ENCODE measurements around the gene COL6A1.

The COL6A1 gene

DNA sequence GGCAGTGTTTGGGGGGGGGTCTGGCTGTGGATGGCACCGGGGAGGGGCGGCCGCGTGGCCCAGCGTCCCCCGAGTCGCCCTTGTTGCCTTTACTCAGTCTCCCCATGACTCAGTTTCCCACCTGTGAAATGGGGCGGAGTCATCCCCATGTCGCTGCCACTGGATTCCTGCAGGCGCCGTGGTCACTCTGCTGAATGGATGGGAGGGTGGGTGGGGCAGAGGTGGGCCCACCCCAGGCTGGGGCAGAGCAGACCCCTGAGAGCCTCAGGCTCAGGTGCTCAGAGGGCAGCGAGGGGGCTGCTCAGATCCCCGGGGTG is 2.0 kb downstream of the COL6A1 start:
- DNase-seq (ENCODE audit: low read depth) = no peak

DNA sequence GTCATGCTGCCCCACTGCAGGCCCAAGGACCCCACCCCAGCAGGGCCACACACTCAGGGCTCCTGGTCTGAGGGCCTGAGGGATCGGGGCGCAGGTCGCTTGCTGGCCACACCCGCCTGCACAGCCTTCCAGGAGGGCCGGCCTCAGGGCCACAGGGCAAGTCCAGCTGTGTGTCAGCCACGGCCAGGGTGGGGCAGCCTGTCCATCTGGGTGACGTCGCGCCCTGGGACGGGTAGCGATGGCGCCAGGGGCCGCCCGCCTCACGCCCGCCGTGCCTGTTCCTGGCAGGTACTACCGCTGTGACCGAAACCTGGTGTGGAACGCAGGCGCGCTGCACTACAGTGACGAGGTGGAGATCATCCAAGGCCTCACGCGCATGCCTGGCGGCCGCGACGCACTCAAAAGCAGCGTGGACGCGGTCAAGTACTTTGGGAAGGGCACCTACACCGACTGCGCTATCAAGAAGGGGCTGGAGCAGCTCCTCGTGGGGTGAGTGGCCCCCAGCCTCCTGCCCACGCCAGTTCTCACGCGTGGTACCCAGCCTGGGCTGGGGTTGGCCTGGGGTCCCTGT is 2.5 kb downstream of the COL6A1 start:
- DNase-seq (ENCODE audit: low read depth) = no peak

DNA sequence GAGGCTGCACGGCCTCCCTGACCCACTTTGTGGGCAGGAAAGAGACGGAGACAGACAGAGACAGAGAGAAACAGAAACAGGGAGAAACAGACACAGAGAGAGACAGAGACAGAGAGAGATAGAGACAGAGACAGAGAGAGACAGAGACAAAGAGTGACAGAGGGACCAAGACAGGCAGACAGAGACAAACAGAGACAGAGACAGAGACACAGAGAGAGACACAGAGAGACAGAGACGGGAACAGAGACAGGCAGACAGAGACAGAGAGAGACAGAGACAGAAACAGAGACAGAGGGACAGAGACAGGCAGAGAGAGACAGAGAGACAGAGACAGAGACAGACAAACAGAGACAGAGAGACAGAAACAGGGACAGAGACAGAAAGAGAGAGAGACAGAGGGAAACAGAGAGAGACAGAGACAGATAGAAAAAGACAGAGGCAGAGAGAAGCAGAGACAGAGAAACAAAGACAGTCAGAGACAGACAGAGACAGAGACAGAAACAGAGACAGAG is 3.1 kb downstream of the COL6A1 start:
- no peak for DNase-seq (ENCODE audit: low read depth)

DNA sequence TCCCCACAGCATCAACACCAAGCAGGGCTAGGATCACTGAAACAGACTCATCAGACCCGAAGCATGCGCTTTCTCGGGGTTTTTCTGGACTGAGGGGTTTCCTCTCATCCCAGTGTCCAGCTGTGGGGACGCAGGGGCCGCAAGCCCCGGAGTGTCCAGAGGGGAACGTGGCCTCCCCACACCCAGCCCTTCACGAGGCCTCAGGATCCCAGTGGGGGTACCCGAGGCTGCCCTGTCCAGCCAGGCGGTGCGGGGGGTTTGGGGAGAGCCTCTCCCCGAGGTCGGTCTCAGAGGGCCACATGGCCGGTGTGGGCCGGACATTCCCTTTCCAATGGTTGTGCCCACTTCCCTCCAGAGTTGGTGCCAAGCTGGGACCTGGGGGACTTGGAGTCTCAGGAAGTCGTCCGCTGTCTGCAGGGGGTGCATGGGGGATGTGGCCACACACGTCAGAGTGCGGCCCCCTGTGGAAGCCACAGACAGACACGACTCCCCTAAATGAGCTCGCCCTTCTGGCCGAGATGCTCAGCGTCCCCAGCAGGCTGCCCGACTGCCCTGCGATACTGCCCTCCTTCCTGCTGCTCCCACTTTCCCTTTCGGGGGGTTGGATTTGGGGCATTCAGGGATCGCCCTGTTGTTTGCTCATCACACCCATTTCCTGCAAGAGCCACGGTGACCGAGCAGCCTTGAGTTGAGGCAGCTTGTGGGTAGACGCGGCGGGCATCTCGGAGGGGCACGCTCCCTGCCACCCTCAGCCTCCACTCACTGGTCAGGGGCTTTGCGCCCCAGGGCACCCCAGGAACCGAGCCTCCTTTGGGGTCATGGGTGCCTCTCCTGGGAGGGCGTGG is 4.1 kb downstream of the COL6A1 start:
- no peak for DNase-seq (ENCODE audit: low read depth)

DNA sequence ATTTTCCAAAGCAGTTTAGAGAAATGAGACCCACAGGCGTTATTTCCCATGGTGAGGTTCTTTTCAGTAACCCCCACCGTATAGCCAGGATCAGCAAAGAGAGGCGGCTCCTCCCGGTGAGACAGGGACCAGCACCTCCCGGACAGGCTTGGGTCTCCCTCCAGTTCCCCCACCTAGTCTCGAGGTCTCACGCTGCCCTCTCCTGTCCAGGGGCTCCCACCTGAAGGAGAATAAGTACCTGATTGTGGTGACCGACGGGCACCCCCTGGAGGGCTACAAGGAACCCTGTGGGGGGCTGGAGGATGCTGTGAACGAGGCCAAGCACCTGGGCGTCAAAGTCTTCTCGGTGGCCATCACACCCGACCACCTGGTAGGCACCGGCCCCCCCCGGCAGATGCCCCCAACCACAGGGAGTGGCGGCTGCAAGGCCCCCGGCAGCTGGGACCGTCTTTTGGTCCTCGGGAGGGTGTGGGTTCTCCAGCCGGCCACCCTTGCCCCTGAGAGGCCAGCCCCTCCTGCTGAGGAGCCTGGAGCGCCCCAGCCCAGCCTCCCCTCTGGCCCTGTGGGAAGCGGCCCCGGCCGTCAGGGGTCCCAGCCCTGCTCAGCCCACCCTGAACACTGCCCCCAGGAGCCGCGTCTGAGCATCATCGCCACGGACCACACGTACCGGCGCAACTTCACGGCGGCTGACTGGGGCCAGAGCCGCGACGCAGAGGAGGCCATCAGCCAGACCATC is 4.9 kb downstream of the COL6A1 start:
- no peak for DNase-seq (ENCODE audit: low read depth)

DNA sequence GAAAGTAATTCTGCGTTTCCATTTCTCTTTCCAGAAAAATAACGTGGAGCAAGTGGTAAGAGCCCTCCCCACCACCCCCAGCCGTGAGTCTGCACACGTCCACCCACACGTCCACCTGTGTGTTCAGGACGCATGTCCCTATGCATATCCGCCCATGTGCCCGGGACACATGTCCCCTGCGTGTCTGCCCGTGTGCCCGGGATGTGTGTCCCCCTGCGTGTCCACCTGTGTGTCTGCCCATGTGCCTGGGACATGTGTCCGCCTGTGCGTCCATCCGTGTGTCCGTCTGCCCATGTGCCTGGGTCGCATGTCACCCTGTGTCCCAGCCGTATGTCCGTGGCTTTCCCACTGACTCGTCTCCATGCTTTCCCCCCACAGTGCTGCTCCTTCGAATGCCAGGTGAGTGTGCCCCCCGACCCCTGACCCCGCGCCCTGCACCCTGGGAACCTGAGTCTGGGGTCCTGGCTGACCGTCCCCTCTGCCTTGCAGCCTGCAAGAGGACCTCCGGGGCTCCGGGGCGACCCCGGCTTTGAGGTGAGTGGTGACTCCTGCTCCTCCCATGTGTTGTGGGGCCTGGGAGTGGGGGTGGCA is 5.6 kb downstream of the COL6A1 start:
- no peak for DNase-seq (ENCODE audit: low read depth)

DNA sequence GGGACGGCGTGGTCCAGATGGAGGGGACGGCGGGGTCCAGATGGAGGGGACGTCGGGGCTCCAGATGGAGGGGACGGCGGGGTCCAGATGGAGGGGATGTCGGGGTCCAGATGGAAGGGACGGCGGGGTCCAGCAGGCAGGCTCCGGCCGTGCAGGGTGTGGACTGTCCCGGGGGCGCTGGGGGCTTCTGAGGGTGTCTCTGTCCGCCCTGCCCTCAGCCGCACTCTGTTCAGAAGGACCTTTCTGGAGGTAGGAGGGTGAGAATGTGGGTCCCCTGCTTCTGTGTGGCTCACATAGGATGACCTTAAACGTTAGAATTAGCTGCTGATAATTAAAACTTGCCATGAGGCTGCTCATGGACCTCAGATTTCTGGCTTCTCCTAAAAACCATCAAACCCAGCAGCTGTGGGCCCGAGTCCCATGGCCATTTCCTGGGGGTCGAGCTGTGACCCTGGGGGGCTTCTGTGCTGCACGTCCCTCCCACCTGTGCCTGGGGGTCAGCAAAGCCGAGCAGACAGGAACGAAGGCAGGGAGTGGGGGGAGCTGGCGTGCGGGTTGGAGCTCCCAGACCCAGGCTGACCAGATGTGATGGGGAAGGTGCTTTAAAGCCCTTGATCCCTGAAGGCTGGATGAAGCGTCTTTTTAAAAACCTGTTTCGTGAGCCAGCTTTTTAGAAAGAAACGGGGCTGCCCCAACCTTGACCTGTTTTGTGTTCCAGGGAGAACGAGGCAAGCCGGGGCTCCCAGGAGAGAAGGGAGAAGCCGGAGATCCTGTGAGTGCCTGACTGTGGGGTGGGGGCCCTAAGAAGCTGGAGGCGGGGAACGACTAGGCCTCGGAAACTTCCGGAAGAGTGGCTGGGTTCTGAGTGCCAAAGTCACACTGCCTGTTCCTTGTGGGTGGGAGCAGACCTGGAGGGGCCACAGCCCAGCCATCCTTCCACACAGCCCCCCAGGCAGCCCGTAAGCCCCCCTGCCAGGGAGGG is 7.1 kb downstream of the COL6A1 start:
- DNase-seq (ENCODE audit: low read depth) = no peak

DNA sequence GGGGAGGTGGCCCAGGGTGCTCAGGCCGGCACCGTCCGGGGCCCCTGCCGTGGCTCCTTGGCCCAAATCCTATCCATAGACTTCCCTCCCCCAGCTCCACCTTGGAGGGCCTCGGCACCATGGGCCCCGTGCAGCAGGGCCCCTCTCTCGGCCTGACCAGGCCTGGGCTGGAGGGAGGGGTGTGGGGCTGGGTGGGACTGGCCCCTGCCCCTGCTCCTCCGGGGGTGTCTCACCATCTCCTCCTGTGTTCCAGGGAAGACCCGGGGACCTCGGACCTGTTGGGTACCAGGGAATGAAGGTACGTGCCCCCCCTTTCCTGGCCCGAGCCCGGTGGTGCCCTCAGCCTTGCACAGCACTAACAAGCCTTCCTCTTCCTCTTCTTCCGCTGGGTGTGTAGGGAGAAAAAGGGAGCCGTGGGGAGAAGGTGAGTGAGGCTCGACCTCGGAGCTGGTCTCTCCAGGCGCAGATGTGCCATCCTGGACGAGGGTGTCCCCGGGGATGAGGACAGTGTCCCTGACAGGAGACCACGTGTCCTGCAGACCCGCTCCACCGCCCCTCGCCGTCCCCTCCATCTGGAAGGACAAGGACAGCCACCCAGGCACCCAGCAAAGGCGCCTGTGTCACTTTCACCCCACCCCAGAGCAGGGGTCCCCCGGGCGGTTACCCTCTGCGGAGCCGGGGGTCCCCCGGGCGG is 7.9 kb downstream of the COL6A1 start:
- DNase-seq (ENCODE audit: low read depth) = no peak

DNA sequence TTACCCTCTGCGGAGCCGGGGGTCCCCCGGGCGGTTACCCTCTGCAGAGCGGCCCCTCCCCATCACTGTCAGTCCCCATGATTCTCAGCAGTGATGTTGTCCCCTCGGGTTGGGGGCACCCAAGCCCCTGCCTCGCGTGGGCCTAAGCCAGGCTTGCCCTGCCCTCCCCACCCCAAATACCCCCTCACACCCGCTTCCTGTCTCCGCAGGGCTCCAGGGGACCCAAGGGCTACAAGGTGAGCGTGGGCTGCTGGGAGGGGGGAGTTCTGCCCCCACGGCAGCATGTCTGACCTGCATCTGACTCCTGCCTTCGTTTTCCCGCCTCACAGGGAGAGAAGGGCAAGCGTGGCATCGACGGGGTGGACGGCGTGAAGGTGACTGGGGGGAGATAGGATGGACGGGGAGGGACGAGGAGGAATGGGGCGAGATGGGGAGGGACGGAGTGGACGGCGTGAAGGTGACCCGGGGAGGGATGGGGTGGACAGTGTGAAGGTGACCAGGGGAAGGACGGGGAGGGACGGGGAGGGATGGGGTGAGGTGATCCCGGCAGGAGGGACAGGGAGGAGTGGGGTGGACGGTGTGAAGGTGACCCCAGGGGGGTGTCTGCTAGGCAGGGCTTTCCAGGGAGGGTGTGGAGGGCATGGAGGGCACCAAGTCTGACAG is 8.6 kb downstream of the COL6A1 start:
- no peak for DNase-seq (ENCODE audit: low read depth)

DNA sequence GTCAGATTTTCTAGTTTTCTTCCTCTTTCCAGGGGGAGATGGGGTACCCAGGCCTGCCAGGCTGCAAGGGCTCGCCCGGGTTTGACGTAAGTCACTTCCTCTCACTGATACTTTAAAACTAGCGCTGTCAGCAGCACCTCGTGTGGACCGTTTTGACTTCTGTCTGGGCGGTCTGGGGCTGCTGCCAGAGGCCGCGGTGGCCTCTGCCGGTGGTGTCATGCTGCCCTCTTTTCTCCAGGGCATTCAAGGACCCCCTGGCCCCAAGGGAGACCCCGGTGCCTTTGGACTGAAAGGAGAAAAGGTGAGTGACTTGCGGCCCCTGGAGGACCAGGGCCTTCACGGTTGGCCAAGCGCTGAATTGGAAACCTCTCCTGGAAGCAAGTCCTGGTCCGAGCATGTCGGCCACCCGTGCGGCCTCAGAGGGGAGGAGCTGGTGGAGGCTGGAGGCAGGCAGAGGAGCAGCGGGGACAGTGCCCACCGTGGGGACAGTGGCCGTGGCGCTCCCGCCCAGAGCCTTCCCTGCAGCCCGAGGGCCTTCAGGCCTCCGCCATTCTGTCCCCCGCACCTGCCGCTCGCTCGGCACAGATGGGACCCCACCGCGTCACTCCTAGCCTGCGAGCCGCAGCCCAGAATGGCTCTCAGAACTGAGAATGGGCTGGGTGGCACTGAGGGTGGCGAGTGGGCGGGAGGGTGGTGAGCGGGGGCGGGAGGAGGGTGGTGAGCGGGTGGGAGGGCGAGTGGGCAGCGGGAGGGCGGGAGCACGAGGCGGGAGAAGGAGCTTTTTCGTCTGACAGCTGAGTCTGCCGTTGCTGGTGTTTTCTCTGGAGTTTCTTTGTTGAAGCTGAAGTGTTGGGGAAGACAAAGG is 9.4 kb downstream of the COL6A1 start:
- DNase-seq (ENCODE audit: low read depth) = no peak

DNA sequence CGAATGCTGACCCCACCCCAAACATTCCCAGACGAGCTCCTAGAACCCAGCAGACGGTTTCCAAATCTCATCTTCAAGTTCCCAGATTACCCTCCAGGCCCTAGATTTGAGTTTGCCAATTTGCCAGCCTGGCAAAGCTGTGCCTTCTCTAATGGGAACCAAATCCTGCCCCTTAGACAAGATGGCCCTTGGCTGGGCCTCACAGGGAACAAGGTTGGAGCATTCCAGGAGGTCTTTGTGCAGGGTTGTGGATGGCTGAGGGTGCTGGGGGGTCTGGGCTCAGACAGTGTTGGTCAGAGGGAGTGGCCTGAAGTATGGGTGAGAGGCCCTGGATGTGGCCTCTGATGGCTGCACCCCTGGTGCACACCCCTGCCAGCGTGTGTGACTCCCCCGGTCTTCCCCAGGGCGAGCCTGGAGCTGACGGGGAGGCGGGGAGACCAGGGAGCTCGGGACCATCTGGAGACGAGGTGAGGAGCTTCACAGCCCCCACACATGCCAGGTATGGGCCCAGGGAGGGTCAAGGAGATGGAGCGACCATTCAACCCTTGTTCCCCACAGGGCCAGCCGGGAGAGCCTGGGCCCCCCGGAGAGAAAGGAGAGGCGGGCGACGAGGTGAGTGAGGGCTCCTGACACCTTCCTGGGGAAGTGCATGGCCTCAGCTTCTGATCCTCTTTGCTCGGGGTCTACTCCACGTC is 10.2 kb downstream of the COL6A1 start:
- no peak for DNase-seq (ENCODE audit: low read depth)

DNA sequence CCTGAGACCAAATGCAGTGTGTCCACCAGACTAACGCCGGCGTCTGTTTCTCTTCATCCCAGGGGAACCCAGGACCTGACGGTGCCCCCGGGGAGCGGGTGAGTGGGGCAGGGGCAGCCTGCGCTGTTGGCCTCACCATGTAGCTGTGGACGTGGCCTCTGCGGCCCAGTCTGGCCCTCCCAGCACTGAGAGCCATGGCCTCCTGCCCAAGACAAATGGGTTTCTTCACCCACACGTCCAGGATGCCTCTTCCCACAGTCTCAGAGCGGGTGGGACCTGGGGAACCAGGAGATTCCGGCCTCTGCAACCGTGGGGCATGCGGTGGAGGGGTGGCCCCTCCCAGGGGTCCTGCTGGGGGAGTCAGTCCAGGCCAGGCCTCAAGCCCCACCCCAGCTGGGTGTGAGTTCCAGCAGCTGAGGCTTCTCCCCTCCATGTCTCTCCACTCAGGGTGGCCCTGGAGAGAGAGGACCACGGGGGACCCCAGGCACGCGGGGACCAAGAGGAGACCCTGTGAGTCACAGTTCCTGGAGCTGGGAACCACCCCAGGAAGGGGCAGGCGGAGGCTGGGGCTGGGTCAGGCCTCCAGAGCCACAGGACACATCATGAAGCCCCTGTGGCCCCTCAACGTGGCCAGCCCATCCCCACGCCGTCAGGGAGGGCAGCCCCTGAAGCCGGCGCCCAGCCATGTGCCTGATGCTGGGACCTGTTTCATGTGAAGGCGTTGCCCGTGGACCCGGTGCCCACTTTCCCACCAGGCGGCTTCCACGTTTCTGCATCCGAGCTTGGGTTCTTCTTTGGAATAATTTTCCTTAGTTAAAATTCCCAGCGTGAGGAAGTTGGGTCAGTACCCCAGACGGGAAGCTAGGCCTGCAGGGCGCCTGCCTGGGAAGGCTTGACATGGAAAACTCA is 11.0 kb downstream of the COL6A1 start:
- DNase-seq (ENCODE audit: low read depth) = no peak

DNA sequence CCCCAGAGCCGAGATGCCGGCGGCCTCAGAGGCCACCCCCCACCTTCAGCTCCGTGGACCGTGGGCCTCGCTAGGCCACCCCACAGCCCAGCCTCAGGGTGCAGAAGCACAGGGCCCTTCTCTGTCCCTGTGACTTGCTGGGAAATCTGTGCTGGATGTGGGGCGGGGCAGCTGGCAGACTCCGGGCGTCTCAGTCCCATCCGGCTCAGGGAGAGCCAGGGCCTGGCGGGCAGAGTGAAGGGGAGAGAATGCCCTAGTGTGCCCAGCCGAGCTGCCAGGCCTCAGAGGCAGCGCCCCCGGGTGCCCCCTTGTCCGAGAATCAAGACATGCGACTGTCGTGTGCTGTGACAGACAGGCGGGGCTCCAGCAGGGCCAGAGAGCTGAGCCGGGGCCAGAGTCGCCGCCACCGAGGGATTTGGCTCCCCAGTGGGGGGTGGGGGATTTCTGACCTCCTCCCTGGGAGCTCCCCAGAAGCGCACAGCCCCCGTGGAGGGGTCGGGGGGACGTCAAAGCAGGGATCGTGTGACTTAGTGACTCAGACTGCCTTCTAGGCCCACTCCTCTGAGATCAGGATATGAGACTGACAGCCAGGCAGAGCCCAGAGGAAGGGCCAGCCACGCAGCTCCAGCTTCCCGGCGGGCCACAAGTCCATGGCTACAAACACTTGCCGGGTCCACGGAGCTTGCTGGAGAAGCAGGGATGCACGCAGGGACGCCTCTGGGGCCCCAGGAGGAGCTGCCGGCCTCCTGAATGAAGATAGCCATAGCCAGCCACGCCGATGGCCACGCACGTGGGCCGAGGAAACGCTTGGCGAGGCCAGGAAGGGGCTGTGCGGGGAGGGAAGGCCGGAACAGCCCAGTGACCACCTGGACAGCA is 11.9 kb downstream of the COL6A1 start:
- DNase-seq (ENCODE audit: low read depth) = no peak

DNA sequence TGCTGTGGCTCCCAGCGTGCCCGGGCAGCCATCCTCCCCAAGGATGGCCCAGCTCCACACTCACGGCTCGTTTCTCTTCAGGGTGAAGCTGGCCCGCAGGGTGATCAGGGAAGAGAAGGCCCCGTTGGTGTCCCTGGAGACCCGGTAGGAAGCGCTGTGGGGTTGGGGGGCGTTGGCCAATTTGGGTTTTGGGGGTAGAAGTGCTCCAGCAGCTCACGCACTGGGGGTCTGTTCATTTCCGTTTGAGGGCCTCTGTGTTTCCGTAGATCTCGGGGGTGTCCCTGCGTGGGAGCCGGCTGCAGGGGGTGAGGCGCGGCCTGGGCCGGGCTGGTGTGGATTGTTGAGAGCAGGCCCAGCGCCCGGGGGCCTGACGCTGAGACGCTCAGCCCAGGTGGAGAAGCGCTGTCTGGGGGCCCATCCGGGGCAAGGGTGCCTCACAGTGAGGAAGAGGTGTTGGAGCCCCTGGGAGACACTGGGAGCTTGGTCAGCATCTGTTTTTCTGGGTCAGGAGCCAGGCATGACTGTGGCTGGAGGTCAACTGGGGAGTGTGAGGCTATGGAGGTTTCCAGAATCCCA is 12.6 kb downstream of the COL6A1 start:
- DNase-seq (ENCODE audit: low read depth) = no peak

DNA sequence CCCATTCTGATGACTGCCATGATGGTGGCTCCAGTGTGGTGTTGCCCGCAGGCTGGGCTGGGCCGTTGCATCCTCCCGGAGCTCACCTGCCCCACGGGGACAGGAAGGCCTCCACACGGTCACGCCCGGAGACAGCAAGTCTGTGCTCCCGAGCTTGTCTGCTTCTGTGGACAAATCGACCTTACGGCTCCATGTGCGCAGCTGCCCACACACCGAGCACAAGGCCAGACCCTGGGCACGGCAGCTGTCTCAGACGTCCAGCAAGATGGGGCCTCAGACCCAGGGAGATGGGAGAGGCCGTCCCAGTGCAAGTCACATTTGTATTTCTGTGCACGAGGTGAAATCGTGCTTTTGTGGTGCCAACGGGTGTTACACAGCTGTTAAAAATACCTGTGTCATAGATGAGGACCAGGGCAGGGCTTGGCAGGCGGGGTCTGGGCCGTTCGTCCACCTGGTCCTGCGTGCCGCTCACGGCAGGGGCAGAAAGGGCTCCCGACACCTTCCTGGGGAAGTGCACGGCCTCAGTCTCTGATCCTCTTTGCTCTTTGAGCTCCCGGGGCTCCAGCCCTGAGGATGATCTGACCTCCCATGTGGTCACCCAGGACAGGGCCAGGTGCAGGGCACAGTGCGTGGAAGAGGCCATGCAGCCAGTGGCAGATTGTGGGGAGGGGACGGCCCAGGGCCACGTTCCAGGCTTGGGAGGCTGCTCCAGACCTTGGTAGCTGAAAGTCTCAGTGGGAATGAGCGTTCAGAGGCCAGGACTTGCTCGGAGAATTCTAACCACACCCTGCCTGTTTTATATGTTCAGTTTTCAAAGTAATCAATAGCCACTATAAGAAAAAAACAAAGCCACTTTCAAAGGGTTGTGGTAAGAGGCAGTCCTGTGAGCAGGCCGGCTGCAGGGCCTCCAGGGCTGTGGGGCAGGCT is 13.5 kb downstream of the COL6A1 start:
- DNase-seq (ENCODE audit: low read depth) = no peak

Measured in GM04503 (cell line).